HCT116 (cell line): ENCODE data around the gene COPE. TPM values are rescaled to one million over a fixed set of nuclear protein-coding genes. Genes with fewer than 3 reads are reported as not detected.

ENCODE experiments used
- ATAC-seq: fragments of 200-7000 bp; cut with Tn5 transposase; 2 replicates; pipeline ENCODE4 v1.9.1; 2020; ENCODE audit warnings: mild to moderate bottlenecking, moderate library complexity
- BruUV-seq: library from RNA; stranded (reverse); fragments of 400-500 nt; replicated peaks from 2 replicates; lab custom pipeline; 2021; lab: Mats Ljungman, UMichigan
- CTCF ChIA-PET: fragments of 300-600 bp; sonication (Branson Sonifier 250); formaldehyde crosslinking; loops from one replicate; lab custom pipeline; 2021; ENCODE audit warnings: antibody characterized with exemption; lab: Charles Lee
- POLR2A ChIA-PET: fragments of 300-600, 350-600 bp; sonication (Branson Sonifier 250); formaldehyde crosslinking; loops from one replicate; lab custom pipeline; 2021; ENCODE audit warnings: antibody characterized with exemption; lab: Charles Lee
- RAD21 ChIA-PET, 2 experiments: fragments of 300-600 bp; sonication (Branson Sonifier 250); formaldehyde crosslinking; loops; one replicate each; lab custom pipeline; 2023; ENCODE audit warnings: low total read pairs in 2 of 2; ENCODE audit not compliant: uncharacterized antibody in 2 of 2, unreplicated experiment in 2 of 2, low non-redundant PET in 1 of 2; lab: Charles Lee
- DNase-seq: peaks from one replicate; pipeline ENCODE4 v3.0.0-alpha.2; 2010; ENCODE audit warnings: low read depth, low spot score
- H2AFZ ChIP-seq: fragments of 200-600 bp; shearing (Covaris generic), sonication (generic); 2 replicates; pipeline ENCODE4 v1.6.1; 2017; ENCODE audit warnings: low read depth, mixed run types, mixed read lengths, antibody characterized with exemption, low read length; ENCODE audit not compliant: poor library complexity, severe bottlenecking
- H3K27ac ChIP-seq: 2 replicates; pipeline ENCODE4 v1.5.1; 2012; ENCODE audit warnings: low read depth, low read length
- H3K27me3 ChIP-seq: fragments of 200-600 bp; sonication (generic); 2 replicates; pipeline ENCODE4 v1.6.1; 2016; ENCODE audit warnings: mixed run types, low read length, mixed read lengths; ENCODE audit not compliant: insufficient read depth
- H3K36me3 ChIP-seq, 2 experiments: fragments of 200-500 bp in 1 of 2; fragments of 200-600 bp in 1 of 2; sonication (Bioruptor generic) in 1 of 2; sonication (generic) in 1 of 2; 2 replicates each; pipeline versions ENCODE4 v1.5.1 to v1.6.1; 2014 to 2016; ENCODE audit warnings: low read length in 2 of 2, inconsistent platforms in 1 of 2, mixed read lengths in 1 of 2, mixed run types in 1 of 2; ENCODE audit not compliant: insufficient read depth in 2 of 2, control insufficient read depth in 1 of 2
- H3K4me1 ChIP-seq, 2 experiments: fragments of 200-600 bp in 1 of 2; sonication (generic) in 1 of 2; 2 replicates each; pipeline versions ENCODE4 v1.5.1 to v1.6.1; 2012 to 2017; ENCODE audit warnings: low read length in 2 of 2, inconsistent platforms in 1 of 2, mild to moderate bottlenecking in 1 of 2, mixed read lengths in 1 of 2, mixed run types in 1 of 2, moderate library complexity in 1 of 2; ENCODE audit not compliant: insufficient read depth in 2 of 2, control insufficient read depth in 1 of 2
- H3K4me2 ChIP-seq: fragments of 200-600 bp; sonication (generic); 2 replicates; pipeline ENCODE4 v1.6.1; 2017; ENCODE audit warnings: mixed run types, low read length, mixed read lengths
- H3K4me3 ChIP-seq, 2 experiments: fragments of 200-600 bp in 1 of 2; sonication (generic) in 1 of 2; replicated peaks in 1 of 2; 2 replicates each; pipeline ENCODE4 v1.5.1; 2011 to 2016; ENCODE audit warnings: low read length in 2 of 2, control low read depth in 1 of 2, low read depth in 1 of 2, mild to moderate bottlenecking in 1 of 2, mixed read lengths in 1 of 2, mixed run types in 1 of 2
- H3K79me2 ChIP-seq: fragments of 200-600 bp; sonication (generic); 2 replicates; pipeline ENCODE4 v1.6.1; 2017; ENCODE audit warnings: mild to moderate bottlenecking, mixed run types, low read length, moderate library complexity, mixed read lengths; ENCODE audit not compliant: insufficient read depth
- H3K9ac ChIP-seq: fragments of 200-600 bp; sonication (generic); 2 replicates; pipeline ENCODE4 v1.6.1; 2016; ENCODE audit warnings: low read length, mixed read lengths
- H3K9me2 ChIP-seq: fragments of 200-600 bp; sonication (generic), shearing (Covaris generic); 2 replicates; pipeline ENCODE4 v1.6.1; 2017; ENCODE audit warnings: mixed run types, mild to moderate bottlenecking, moderate library complexity; ENCODE audit not compliant: insufficient read depth
- H3K9me3 ChIP-seq, 2 experiments: fragments of 200-500 bp in 1 of 2; fragments of 200-600 bp in 1 of 2; sonication (Bioruptor generic) in 1 of 2; sonication (generic) in 1 of 2; 2 replicates each; pipeline ENCODE4 v1.6.1; 2014 to 2017; ENCODE audit warnings: low read length in 2 of 2, mixed read lengths in 2 of 2, inconsistent platforms in 1 of 2, low read depth in 1 of 2, mild to moderate bottlenecking in 1 of 2, mixed run types in 1 of 2, moderate library complexity in 1 of 2; ENCODE audit not compliant: control insufficient read depth in 1 of 2, insufficient read depth in 1 of 2
- H4K20me1 ChIP-seq: fragments of 200-600 bp; sonication (generic), shearing (Covaris generic); 2 replicates; pipeline ENCODE4 v1.6.1; 2017; ENCODE audit warnings: mixed run types, mild to moderate bottlenecking, moderate library complexity; ENCODE audit not compliant: insufficient read depth
- CBX3 ChIP-seq: IDR thresholded peaks from 2 replicates; pipeline ENCODE4 v1.6.1; 2012; ENCODE audit warnings: low read depth
- ELF1 ChIP-seq: IDR thresholded peaks from 2 replicates; pipeline ENCODE4 v1.6.1; 2012; ENCODE audit warnings: low read depth, borderline replicate concordance
- EZH2 ChIP-seq: fragments of 200-600 bp; sonication (generic); IDR thresholded peaks from 2 replicates; pipeline ENCODE4 v1.6.1; 2017; ENCODE audit warnings: antibody characterized with exemption, mixed run types
- EZH2phosphoT487 ChIP-seq: fragments of 200-600 bp; IDR thresholded peaks from 2 replicates; pipeline ENCODE4 v1.6.1; 2018; ENCODE audit warnings: antibody characterized with exemption, borderline replicate concordance
- FOSL1 ChIP-seq: IDR thresholded peaks from 2 replicates; pipeline ENCODE4 v1.6.1; 2012; ENCODE audit warnings: low read depth
- POLR2AphosphoS5 ChIP-seq: IDR thresholded peaks from 2 replicates; pipeline ENCODE4 v1.6.1; 2011; ENCODE audit warnings: mild to moderate bottlenecking, low read depth, low read length, moderate library complexity
- RAD21 ChIP-seq: IDR thresholded peaks from 2 replicates; pipeline ENCODE4 v1.6.1; 2012; ENCODE audit warnings: low read depth, mild to moderate bottlenecking
- REST ChIP-seq: IDR thresholded peaks from 2 replicates; pipeline ENCODE4 v1.6.1; 2012; ENCODE audit warnings: low read depth
- SP1 ChIP-seq: IDR thresholded peaks from 2 replicates; pipeline ENCODE4 v1.6.1; 2012; ENCODE audit warnings: low read depth
- SRF ChIP-seq: IDR thresholded peaks from 2 replicates; pipeline ENCODE4 v1.6.1; 2012; ENCODE audit warnings: low read depth
- TCF7L2 ChIP-seq: IDR thresholded peaks from 2 replicates; pipeline ENCODE4 v1.7.0; 2011; ENCODE audit warnings: borderline replicate concordance, inconsistent platforms; ENCODE audit not compliant: insufficient read depth, insufficient read length; ENCODE audit errors: extremely low read depth
- ZFX ChIP-seq: fragments of 450-650 bp; IDR thresholded peaks from 2 replicates; pipeline ENCODE4 v1.6.1; 2017
- ZNF274 ChIP-seq: fragments of 200-500 bp; sonication (Bioruptor generic); IDR thresholded peaks from 2 replicates; pipeline ENCODE4 v1.6.1; 2014; ENCODE audit warnings: mild to moderate bottlenecking, low read depth, low read length, inconsistent platforms
- intact Hi-C: fragments of 100-400 bp; cut with micrococcal nuclease; formaldehyde crosslinking; loops from 2 replicates; pipeline ENCODE4 v1.10.0; 2022
- total RNA-seq: library from RNA; stranded (reverse); gene quantifications from one replicate; pipeline ENCODE4 v1.2.1, GENCODE V29; 2021; ENCODE audit not compliant: unreplicated experiment

Gene COPE
- total RNA-seq, 1 experiment from 2014 or later, result 263 TPM

- TF ChIP-seq REST, result no peak
- TF ChIP-seq POLR2AphosphoS5, result no peak
- no peak for TF ChIP-seq FOSL1
- TF ChIP-seq ZNF274, result no peak
- TF ChIP-seq RAD21, result no peak
- TF ChIP-seq, all 23 proteins: peak for 0
These were observed 27.1 kb upstream of the COPE start (continued) for GRCh38 chr19:18946335-18946734.

GRCh38 chr19:18945297-18945696 lies 26.1 kb upstream of the COPE start:
- Histone ChIP-seq H3K27me3 (no peaks in the 10 kb centered on the region), H3K4me3 (no peak overlapping the region), H3K9me3 (no peaks in the 10 kb centered on the region), H3K4me2 (no peak overlapping the region), H3K27ac (no peak overlapping the region), H3K36me3 (no peaks in the 10 kb centered on the region), H3K9me2 (no peaks in the 10 kb centered on the region), H2AFZ (no peak overlapping the region), H3K79me2 (peaks cover 3% of the 10 kb centered on the region; the same call in 1 of the 2 replicates), H3K4me1 (peaks cover 4 to 11% of the 10 kb centered on the region in 2 experiments; a peak in 3 of 4 replicates), H3K9ac (no peak overlapping the region), H4K20me1 (no peaks in the 10 kb centered on the region)
- no TSS peak for BruUV-seq
- intact Hi-C loops, result no loop called here
- DNase-seq, result no peak
- ChIA-PET CTCF (interaction anchor here (1.2 kb wide), 1 partner anchor 42 kb away, joined by 3 read pairs; no protein-coding TSS in a partner anchor), POLR2A (interaction anchor here (0.5 kb wide), 1 partner anchor 15 kb away, joined by 5 read pairs; no protein-coding TSS in a partner anchor), RAD21 (no interaction called here)
- no peak for TF ChIP-seq SP1
- TF ChIP-seq CBX3, result no peak
- no peak for TF ChIP-seq ZFX
- no peak for TF ChIP-seq EZH2phosphoT487
- no peak for TF ChIP-seq TCF7L2
- no peak for TF ChIP-seq SRF
- no peak for TF ChIP-seq REST
- no peak for TF ChIP-seq ELF1
- no peak for TF ChIP-seq EZH2
- ATAC-seq, result no peak
